ENCODE data around the gene GRIP1. TPM values are rescaled to one million over a fixed set of nuclear protein-coding genes. Genes with fewer than 3 reads are reported as not detected.

GRIP1 gene
- total RNA-seq, 8 experiments from 2014 or later: 4.3 to 81.3 (median 48.7) TPM; not detected in 1

- in situ Hi-C loops (cut with MboI; ENCODE audit: low pct_unique_long_range_greater_than_20kb in 2 of 9, low sequenced_read_pairs in 9 of 9, unreplicated experiment in 9 of 9): loop anchor here in 1 of 9 experiments (25.0 kb wide), 1 partner anchor 152 kb away; no protein-coding TSS in a partner anchor
- Histone ChIP-seq H3K27ac (peak overlapping the region in 1 of 2 donors; percentile 24), H3K4me1 (replicated peaks in 1 of 2) (peaks cover 0 to 28% of the 10 kb centered on the region in 2 donors), H3K4me3 (no peak overlapping the region)
- no peak for ATAC-seq (replicated peaks in 6 of 8)
- WGBS, 10 experiments: 49 to 100% (median 86%) methylated on average over 1 to 2 of the region's 2 CpGs; no CpG with 5 or more reads in 3 of the 10 experiments
Measured at GRCh38 chr12:66709893-66710292, 31.0 kb upstream of the GRIP1 start.

DNA sequence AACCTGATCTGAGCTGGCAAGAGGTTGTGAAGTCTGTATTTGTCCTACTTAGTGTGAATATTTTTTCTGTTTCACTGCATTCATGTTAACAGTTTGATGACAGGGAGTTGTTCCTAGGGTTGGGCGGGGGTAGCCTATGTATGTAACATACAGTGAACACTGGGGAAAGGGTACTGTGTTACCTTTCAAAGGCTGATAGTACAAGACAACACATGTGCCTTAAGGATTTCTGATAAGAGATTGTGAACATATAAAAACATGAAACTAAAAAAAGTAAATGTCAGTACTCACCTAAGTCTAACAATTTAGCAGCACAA, 30.5 kb upstream of the GRIP1 start:
- H3K27ac ChIP-seq: no peak overlapping the region
- H3K4me1 ChIP-seq (replicated peaks in 1 of 2): peaks cover 0 to 28% of the 10 kb centered on the region in 2 donors
- H3K4me3 ChIP-seq: no peak overlapping the region
- WGBS, 10 experiments: 14 to 100% (median 100%) methylated on average over 1 of the region's 1 CpG; no CpG with 5 or more reads in 3 of the 10 experiments
- no peak for ATAC-seq (replicated peaks in 6 of 8)
- in situ Hi-C loops (cut with MboI; ENCODE audit: low pct_unique_long_range_greater_than_20kb in 2 of 9, low sequenced_read_pairs in 9 of 9, unreplicated experiment in 9 of 9): loop anchor here in 1 of 9 experiments (25.0 kb wide), 1 partner anchor 153 kb away; no protein-coding TSS in a partner anchor

GRCh38 chr12:66708704-66709456, 30.0 kb upstream of the GRIP1 start:
- WGBS, 10 experiments: 0 to 49% (median 29%) methylated on average over 1 to 3 of the region's 3 CpGs
- peaks cover 0 to 28% of the 10 kb centered on the region in 2 donors for H3K4me1 ChIP-seq (replicated peaks in 1 of 2)
- in situ Hi-C loops (cut with MboI; ENCODE audit: low pct_unique_long_range_greater_than_20kb in 2 of 9, low sequenced_read_pairs in 9 of 9, unreplicated experiment in 9 of 9): loop anchor here in 1 of 9 experiments (25.0 kb wide), 1 partner anchor 153 kb away; no protein-coding TSS in a partner anchor
- H3K27ac ChIP-seq: no peak overlapping the region
- ATAC-seq (replicated peaks in 6 of 8): no peak
- no peak overlapping the region for H3K4me3 ChIP-seq

DNA sequence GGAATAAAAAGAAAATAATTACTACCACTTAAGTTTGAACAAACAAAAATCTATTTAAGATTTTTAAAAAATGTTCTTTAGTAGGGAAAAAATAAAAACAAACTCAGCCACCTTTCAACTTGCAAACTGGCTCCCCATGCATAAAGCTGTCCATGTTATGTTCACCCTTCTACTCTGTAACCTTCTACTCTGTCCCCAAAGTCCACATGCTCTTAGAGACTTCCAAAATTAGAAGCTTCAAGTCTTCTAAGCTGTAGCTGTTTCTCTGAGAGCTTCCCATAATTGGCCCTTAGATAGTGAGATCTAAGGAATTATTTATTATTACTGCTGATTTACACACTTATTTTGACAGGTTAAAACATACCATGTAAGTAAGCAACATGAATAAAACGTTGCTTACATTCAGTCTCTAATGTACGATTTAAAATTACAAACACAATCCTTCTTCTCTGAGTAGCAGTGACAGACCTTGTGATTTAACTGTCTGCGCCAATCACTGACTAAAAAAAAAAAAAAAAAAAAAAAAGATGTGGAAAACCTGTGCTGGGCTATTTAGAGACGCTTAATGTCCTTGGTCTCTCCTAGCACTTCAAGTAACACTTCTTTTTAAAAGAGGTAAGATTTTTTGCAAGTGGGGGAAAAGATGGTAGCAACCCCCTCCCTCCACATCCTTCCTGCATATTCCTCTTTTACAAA, 28.3 kb upstream of the GRIP1 start:
- ATAC-seq (replicated peaks in 6 of 8): no peak
- Histone ChIP-seq H3K27ac (no peak overlapping the region), H3K4me1 (replicated peaks in 1 of 2) (peaks cover 0 to 32% of the 10 kb centered on the region in 2 donors), H3K4me3 (no peak overlapping the region)
- in situ Hi-C loops (cut with MboI; ENCODE audit: low pct_unique_long_range_greater_than_20kb in 2 of 9, low sequenced_read_pairs in 9 of 9, unreplicated experiment in 9 of 9): loop anchor here in 1 of 9 experiments (25.0 kb wide), 1 partner anchor 155 kb away; no protein-coding TSS in a partner anchor
- WGBS, 10 experiments: 21 to 96% (median 85%) methylated on average over 2 to 4 of the region's 4 CpGs

- WGBS, 10 experiments: 34 to 100% (median 72%) methylated on average over 1 to 4 of the region's 4 CpGs; no CpG with 5 or more reads in 3 of the 10 experiments
- Histone ChIP-seq H3K4me3 (no peak overlapping the region), H3K4me1 (replicated peaks in 1 of 2) (peaks cover 0 to 12% of the 10 kb centered on the region in 2 donors), H3K27ac (no peak overlapping the region)
- ATAC-seq (replicated peaks in 6 of 8): no peak
- in situ Hi-C loops (cut with MboI; ENCODE audit: low pct_unique_long_range_greater_than_20kb in 2 of 9, low sequenced_read_pairs in 9 of 9, unreplicated experiment in 9 of 9): loop anchor here in 2 of 9 experiments (25.0 kb wide), 2 partner anchors 162 to 438 kb away; no protein-coding TSS in a partner anchor
Measured at GRCh38 chr12:66699738-66700482, 21.0 kb upstream of the GRIP1 start.

GRCh38 chr12:66698558-66698957, 19.7 kb upstream of the GRIP1 start:
- ATAC-seq (replicated peaks in 6 of 8): no peak
- H3K27ac ChIP-seq: no peak overlapping the region
- WGBS, 10 experiments: 0 to 100% (median 100%) methylated on average over 1 to 3 of the region's 4 CpGs; no CpG with 5 or more reads in 3 of the 10 experiments
- in situ Hi-C loops (cut with MboI; ENCODE audit: low pct_unique_long_range_greater_than_20kb in 2 of 9, low sequenced_read_pairs in 9 of 9, unreplicated experiment in 9 of 9): loop anchor here in 1 of 9 experiments (25.0 kb wide), 1 partner anchor 436 kb away; no protein-coding TSS in a partner anchor
- peaks cover 0 to 15% of the 10 kb centered on the region in 2 donors for H3K4me1 ChIP-seq (replicated peaks in 1 of 2)
- no peak overlapping the region for H3K4me3 ChIP-seq

DNA sequence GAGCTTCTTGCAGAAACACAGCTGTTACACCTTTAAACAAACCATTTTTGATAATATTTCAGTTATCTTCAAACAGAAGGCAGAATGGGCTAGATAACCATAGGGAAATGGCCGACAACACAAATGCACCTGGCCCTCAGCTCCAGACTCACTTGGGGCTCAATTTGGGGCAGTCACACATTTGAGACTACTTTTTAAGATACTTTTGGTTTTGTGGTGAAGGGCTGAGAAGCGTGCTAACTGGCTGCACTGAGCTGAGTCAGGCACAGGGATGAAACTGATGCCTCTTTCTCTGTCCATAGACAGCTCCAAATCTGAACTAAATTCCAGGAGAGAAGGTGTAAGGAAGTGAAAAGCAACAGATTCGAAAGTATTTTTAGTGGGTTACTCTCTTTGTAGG, 18.5 kb upstream of the GRIP1 start:
- 20 to 100% (median 88%) methylated on average over 1 to 3 of the region's 3 CpGs; no CpG with 5 or more reads in 2 of the 10 experiments for WGBS, 10 experiments
- in situ Hi-C loops (cut with MboI; ENCODE audit: low pct_unique_long_range_greater_than_20kb in 2 of 9, low sequenced_read_pairs in 9 of 9, unreplicated experiment in 9 of 9): loop anchor here in 1 of 9 experiments (25.0 kb wide), 1 partner anchor 435 kb away; no protein-coding TSS in a partner anchor

DNA sequence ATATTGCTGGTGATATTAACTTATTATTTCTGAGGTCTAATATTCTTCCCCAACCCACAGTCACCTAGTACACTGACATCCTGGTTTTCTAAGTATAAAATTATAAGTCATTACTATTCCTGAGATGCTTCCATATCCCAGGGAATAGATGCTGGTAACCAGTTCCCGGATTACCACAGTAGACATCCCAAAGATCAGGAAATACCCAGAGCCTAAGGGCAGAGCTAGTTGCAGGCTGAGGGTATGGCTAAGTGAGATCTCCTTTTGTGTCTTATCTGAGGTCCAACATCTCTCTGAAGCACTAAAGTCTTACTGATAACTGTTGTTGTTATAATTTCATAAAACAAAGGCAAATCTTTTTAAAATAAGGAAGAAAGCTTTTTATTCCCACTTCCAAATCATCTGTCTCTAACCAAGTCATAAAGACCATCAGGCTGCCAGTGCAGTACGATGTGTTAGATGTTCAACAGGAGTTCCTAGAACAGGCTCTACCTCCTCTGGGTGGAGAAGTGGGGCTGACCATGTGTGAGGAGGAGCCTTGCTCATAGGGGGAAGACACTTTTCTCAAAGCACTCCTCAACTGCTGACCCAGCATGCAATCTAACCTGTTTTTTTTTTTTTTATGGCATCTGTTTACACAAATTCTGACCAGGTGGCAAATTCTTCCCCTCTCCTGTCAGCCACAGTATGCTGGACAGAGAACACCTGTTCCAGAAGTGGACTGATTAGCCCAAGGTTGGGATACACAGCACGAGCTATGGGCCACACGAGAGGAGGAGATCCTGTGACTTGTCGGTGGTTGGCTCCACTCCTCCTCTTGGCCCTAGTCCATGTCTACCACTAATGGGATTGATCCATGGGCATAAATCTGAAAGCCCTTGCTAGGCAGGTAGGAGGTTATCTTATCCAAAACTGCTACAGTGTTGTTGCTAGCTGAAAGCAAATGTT, 16.1 kb upstream of the GRIP1 start:
- no peak for ATAC-seq (replicated peaks in 6 of 8)
- Histone ChIP-seq H3K4me3 (no peak overlapping the region), H3K27ac (no peak overlapping the region), H3K4me1 (replicated peaks in 1 of 2) (peaks cover 0 to 17% of the 10 kb centered on the region in 2 donors)
- in situ Hi-C loops (cut with MboI; ENCODE audit: low pct_unique_long_range_greater_than_20kb in 2 of 9, low sequenced_read_pairs in 9 of 9, unreplicated experiment in 9 of 9): loop anchor here in 1 of 9 experiments (25.0 kb wide), 1 partner anchor 433 kb away; no protein-coding TSS in a partner anchor
- 36 to 100% (median 84%) methylated on average over 1 to 5 of the region's 5 CpGs for whole genome bisulfite sequencing, 10 experiments

More for the DNA sequence above, 18.5 kb upstream of the GRIP1 start:
- Histone ChIP-seq H3K27ac (no peak overlapping the region), H3K4me3 (no peak overlapping the region), H3K4me1 (replicated peaks in 1 of 2) (peaks cover 0 to 12% of the 10 kb centered on the region in 2 donors)
- no peak for ATAC-seq (replicated peaks in 6 of 8)

GRCh38 chr12:66693901-66694513, 15.1 kb upstream of the GRIP1 start:
- Histone ChIP-seq H3K4me3 (no peak overlapping the region), H3K27ac (no peak overlapping the region), H3K4me1 (replicated peaks in 1 of 2) (peaks cover 0 to 17% of the 10 kb centered on the region in 2 donors)
- 0 to 25% (median 20%) methylated on average over 1 of the region's 1 CpG; no CpG with 5 or more reads in 5 of the 10 experiments for WGBS, 10 experiments
- in situ Hi-C loops (cut with MboI; ENCODE audit: low pct_unique_long_range_greater_than_20kb in 2 of 9, low sequenced_read_pairs in 9 of 9, unreplicated experiment in 9 of 9): loop anchor here in 1 of 9 experiments (25.0 kb wide), 1 partner anchor 432 kb away; no protein-coding TSS in a partner anchor
- peak; percentile 83 to 92 (median 88) for ATAC-seq (replicated peaks in 6 of 8)

DNA sequence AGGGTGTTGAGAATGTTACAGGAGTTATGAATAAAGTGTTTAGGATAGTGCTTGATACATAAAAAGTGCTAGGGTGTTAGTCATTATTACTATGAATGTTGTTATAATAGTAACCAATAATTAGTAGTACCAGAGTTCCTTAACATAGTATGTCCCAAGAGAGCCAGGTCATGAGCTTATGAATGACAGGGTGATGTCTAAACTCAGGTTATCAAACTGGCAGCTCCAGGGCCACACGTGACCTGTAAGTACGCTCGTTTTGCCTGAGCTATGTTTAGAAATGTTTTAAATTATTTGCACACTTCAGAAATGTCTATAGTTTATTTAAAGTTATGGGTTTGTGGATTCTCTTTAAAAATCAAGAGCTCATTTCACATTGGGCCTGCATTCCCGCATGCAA, 14.1 kb upstream of the GRIP1 start:
- 0 to 100% (median 90%) methylated on average over 1 to 4 of the region's 4 CpGs; no CpG with 5 or more reads in 1 of the 10 experiments for WGBS, 10 experiments
- no peak overlapping the region for H3K27ac ChIP-seq
- in situ Hi-C loops (cut with MboI; ENCODE audit: low pct_unique_long_range_greater_than_20kb in 2 of 9, low sequenced_read_pairs in 9 of 9, unreplicated experiment in 9 of 9): loop anchor here in 1 of 9 experiments (25.0 kb wide), 1 partner anchor 431 kb away; no protein-coding TSS in a partner anchor
- peaks cover 0 to 17% of the 10 kb centered on the region in 2 donors for H3K4me1 ChIP-seq (replicated peaks in 1 of 2)
- no peak for ATAC-seq (replicated peaks in 6 of 8)
- H3K4me3 ChIP-seq: no peak overlapping the region

DNA sequence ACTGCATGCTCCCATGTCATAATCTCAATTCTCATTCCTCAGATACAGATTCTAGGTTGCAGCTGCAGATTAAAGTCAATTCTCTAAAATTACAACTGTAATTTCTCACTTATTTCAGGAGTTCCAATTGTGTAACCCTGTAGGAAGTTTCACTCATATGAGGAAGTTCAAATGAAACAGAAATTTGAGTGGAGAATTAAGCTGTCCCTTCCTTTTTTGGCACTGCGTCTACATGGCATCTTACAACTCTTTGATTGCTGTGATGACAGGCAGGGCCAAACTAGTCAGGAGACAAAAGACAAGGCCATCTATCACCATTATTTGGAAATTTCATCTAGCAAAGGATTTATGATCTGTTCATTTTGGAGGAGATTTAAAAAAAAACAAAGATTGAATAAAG, 13.3 kb upstream of the GRIP1 start:
- no peak overlapping the region for H3K27ac ChIP-seq
- no peak overlapping the region for H3K4me3 ChIP-seq
- peaks cover 0 to 13% of the 10 kb centered on the region in 2 donors for H3K4me1 ChIP-seq (replicated peaks in 1 of 2)
- in situ Hi-C loops (cut with MboI; ENCODE audit: low pct_unique_long_range_greater_than_20kb in 2 of 9, low sequenced_read_pairs in 9 of 9, unreplicated experiment in 9 of 9): loop anchor here in 1 of 9 experiments (25.0 kb wide), 1 partner anchor 430 kb away; no protein-coding TSS in a partner anchor
- WGBS, 10 experiments: 0 to 100% (median 67%) methylated on average over 1 of the region's 1 CpG; no CpG with 5 or more reads in 5 of the 10 experiments
- ATAC-seq (replicated peaks in 6 of 8): no peak

Measured in motor neuron (in vitro differentiated cells).